Measurements from ENCODE around the gene SPACA4. TPM values are rescaled to one million over a fixed set of nuclear protein-coding genes. Genes with fewer than 3 reads are reported as not detected.
A peak's percentile ranks its signal among the peaks of the same experiment; 100 is the strongest.

The SPACA4 gene
- total and polyA plus RNA-seq, 10 of the 15 experiments (the other 5 are each of a cell fraction or from before 2014, with no cell fraction given) = not detected

DNA sequence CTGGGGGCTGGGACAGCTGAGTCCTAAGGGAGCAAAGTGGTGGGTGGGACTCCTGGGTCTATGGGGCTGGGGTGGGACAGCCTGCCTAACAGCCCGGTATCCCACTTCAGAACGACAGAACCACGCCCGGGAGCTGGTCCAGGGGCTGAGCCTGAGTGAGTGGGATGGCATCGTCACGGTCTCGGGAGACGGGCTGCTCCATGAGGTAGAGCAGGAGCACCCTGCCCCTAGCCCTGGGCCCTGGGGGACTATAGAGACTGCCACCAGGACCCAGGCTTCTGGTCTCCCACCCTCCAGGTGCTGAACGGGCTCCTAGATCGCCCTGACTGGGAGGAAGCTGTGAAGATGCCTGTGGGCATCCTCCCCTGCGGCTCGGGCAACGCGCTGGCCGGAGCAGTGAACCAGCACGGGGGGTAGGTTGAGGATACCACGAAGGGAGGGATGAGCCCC is 21.3 kb downstream of the SPACA4 start:
- ChIA-PET SMC1A (ENCODE audit: uncharacterized antibody, unreplicated experiment) (no interaction called here), CTCF (no interaction called here), RAD21 (ENCODE audit: unreplicated experiment) (interaction anchor here (0.6 to 1.6 kb wide), 2 partner anchors 9 to 40 kb away, joined by 3 to 6 read pairs; partner anchors contain the start of genes RPL18 and SPHK2), POLR2A (interaction anchor here (0.8 to 1.0 kb wide), 2 partner anchors 10 to 246 kb away, joined by 3 read pairs; partner anchors contain the start of gene DBP)
- no peaks in the 10 kb centered on the region for H4K20me1 ChIP-seq (ENCODE audit: control insufficient read depth, insufficient read depth)
- no peaks in the 10 kb centered on the region for H3K9me3 ChIP-seq (replicated peaks; ENCODE audit: control insufficient read depth, insufficient read depth, low read length)
- intact Hi-C loops (cut with micrococcal nuclease; ENCODE audit: unreplicated experiment) = no loop called here
- 94% methylated on average over 10 of the region's 17 CpGs for WGBS (ENCODE audit: insufficient coverage, insufficient replicate concordance, low lambda C conversion rate, missing lambda C conversion rate)
- no peak for TF ChIP-seq SIX5 (IDR thresholded peaks at IDR 0.05; ENCODE audit: low read depth, low read length, severe bottlenecking)
- in situ Hi-C loops (cut with MboI) = loop anchor here (25.0 kb wide), 1 partner anchor 1259 kb away; the partner anchor contains the start of genes AKT1S1, IL4I1 and TBC1D17
- H3K4me2 ChIP-seq (ENCODE audit: control insufficient read depth, insufficient read depth) = no peak overlapping the region
- H2AFZ ChIP-seq (ENCODE audit: control insufficient read depth, low read depth, low read length) = no peak overlapping the region
- H3K36me3 ChIP-seq (ENCODE audit: control insufficient read depth in 2 of 2, insufficient read depth in 2 of 2, low read length in 1 of 2) = peaks cover 6 to 8% of the 10 kb centered on the region in 2 experiments; a peak in 3 of 4 replicates
- FAIRE-seq = no peak
- H3K27ac ChIP-seq (ENCODE audit: control insufficient read depth, insufficient read depth) = no peak overlapping the region
- no peak overlapping the region for H3K4me3 ChIP-seq
- DNase-seq (ENCODE audit: low read depth, low spot score) = no peak
- H3K27me3 ChIP-seq (replicated peaks in 1 of 2; ENCODE audit: control insufficient read depth in 2 of 2, insufficient read depth in 2 of 2, low read length in 1 of 2) = no peaks in the 10 kb centered on the region
- no TSS peak for BruUV-seq (replicated peaks)
- peaks cover 9% of the 10 kb centered on the region for H3K4me1 ChIP-seq (ENCODE audit: control insufficient read depth, insufficient read depth, low read length)
- H3K9ac ChIP-seq (ENCODE audit: control insufficient read depth, insufficient read depth, low read length) = no peak overlapping the region
- peaks cover 11% of the 10 kb centered on the region for H3K79me2 ChIP-seq (ENCODE audit: control insufficient read depth, insufficient read depth, low read length)
- ATAC-seq = no peak

DNA sequence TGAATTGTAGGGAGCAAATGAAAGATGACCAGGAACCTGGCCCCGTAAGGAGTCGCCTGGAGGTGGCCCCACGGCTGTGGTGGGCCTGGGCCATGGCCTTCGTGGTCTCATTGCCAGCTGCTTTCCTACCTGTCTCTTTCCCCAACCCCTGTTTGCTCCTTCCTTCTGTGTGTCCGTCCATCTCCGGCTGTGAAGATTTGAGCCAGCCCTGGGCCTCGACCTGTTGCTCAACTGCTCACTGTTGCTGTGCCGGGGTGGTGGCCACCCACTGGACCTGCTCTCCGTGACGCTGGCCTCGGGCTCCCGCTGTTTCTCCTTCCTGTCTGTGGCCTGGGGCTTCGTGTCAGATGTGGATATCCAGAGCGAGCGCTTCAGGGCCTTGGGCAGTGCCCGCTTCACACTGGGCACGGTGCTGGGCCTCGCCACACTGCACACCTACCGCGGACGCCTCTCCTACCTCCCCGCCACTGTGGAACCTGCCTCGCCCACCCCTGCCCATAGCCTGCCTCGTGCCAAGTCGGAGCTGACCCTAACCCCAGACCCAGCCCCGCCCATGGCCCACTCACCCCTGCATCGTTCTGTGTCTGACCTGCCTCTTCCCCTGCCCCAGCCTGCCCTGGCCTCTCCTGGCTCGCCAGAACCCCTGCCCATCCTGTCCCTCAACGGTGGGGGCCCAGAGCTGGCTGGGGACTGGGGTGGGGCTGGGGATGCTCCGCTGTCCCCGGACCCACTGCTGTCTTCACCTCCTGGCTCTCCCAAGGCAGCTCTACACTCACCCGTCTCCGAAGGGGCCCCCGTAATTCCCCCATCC is 22.1 kb downstream of the SPACA4 start:
- intact Hi-C loops (cut with micrococcal nuclease; ENCODE audit: unreplicated experiment) = no loop called here
- BruUV-seq (replicated peaks) = no TSS peak
- Histone ChIP-seq H3K4me1 (ENCODE audit: control insufficient read depth, insufficient read depth, low read length) (peaks cover 10% of the 10 kb centered on the region), H3K27ac (ENCODE audit: control insufficient read depth, insufficient read depth) (no peak overlapping the region), H3K36me3 (ENCODE audit: control insufficient read depth in 2 of 2, insufficient read depth in 2 of 2, low read length in 1 of 2) (peaks cover 4 to 8% of the 10 kb centered on the region in 2 experiments; a peak in 3 of 4 replicates), H3K4me2 (ENCODE audit: control insufficient read depth, insufficient read depth) (no peak overlapping the region), H3K9ac (ENCODE audit: control insufficient read depth, insufficient read depth, low read length) (no peak overlapping the region), H3K9me3 (replicated peaks; ENCODE audit: control insufficient read depth, insufficient read depth, low read length) (no peaks in the 10 kb centered on the region), H3K4me3 (no peak overlapping the region), H2AFZ (ENCODE audit: control insufficient read depth, low read depth, low read length) (no peak overlapping the region), H4K20me1 (ENCODE audit: control insufficient read depth, insufficient read depth) (no peaks in the 10 kb centered on the region), H3K27me3 (replicated peaks in 1 of 2; ENCODE audit: control insufficient read depth in 2 of 2, insufficient read depth in 2 of 2, low read length in 1 of 2) (no peaks in the 10 kb centered on the region), H3K79me2 (ENCODE audit: control insufficient read depth, insufficient read depth, low read length) (peaks cover 9% of the 10 kb centered on the region)
- ChIA-PET CTCF (no interaction called here), POLR2A (interaction anchor here (0.7 kb wide), 1 partner anchor 348 kb away, joined by 4 read pairs; no protein-coding TSS in a partner anchor), SMC1A (ENCODE audit: uncharacterized antibody, unreplicated experiment) (no interaction called here), RAD21 (ENCODE audit: unreplicated experiment) (interaction anchor here (1.6 kb wide), 1 partner anchor 10 kb away, joined by 6 read pairs; the partner anchor contains the start of genes RPL18 and SPHK2)
- in situ Hi-C loops (cut with MboI) = loop anchor here (25.0 kb wide), 1 partner anchor 1259 kb away; the partner anchor contains the start of genes AKT1S1, IL4I1 and TBC1D17
- DNase-seq (ENCODE audit: low read depth, low spot score) = no peak
- no peak for ATAC-seq
- 95% methylated on average over 29 of the region's 34 CpGs for WGBS (ENCODE audit: insufficient coverage, insufficient replicate concordance, low lambda C conversion rate, missing lambda C conversion rate)
- TF ChIP-seq EED (IDR thresholded peaks at IDR 0.05; ENCODE audit: low read depth) (no peak), SUZ12 (IDR thresholded peaks at IDR 0.05; ENCODE audit: unreplicated experiment) (no peak), TCF12 (IDR thresholded peaks at IDR 0.05; ENCODE audit: low read depth, low read length) (no peak), SUPT20H (IDR thresholded peaks at IDR 0.05; ENCODE audit: borderline replicate concordance, control insufficient read depth, low read depth, low read length) (no peak), POLR2A (IDR thresholded peaks at IDR 0.05; ENCODE audit: low read depth, low read length) (0 out of 2 replicates have a peak, but pooled peaks have one; percentile 20), DPF2 (IDR thresholded peaks at IDR 0.05) (no peak)
- TF ChIP-seq, protein P1, sequence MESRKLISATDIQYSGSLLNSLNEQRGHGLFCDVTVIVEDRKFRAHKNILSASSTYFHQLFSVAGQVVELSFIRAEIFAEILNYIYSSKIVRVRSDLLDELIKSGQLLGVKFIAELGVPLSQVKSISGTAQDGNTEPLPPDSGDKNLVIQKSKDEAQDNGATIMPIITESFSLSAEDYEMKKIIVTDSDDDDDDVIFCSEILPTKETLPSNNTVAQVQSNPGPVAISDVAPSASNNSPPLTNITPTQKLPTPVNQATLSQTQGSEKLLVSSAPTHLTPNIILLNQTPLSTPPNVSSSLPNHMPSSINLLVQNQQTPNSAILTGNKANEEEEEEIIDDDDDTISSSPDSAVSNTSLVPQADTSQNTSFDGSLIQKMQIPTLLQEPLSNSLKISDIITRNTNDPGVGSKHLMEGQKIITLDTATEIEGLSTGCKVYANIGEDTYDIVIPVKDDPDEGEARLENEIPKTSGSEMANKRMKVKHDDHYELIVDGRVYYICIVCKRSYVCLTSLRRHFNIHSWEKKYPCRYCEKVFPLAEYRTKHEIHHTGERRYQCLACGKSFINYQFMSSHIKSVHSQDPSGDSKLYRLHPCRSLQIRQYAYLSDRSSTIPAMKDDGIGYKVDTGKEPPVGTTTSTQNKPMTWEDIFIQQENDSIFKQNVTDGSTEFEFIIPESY (IDR thresholded peaks at IDR 0.05) = no peak
- FAIRE-seq = no peak

Data from GM12878 (cell line).